A549 treated with DMSO at 1 μM for 4 hours (cell line): Measurements from ENCODE around the gene PTCRA. TPM values are rescaled to one million over a fixed set of nuclear protein-coding genes. Genes with fewer than 3 reads are reported as not detected.

Experiments
- total RNA-seq: library from RNA; stranded (reverse); fragments of 200-300 nt; extraction: Qiagen RNA extraction; gene quantifications from 5 replicates; pipeline ENCODE4 v1.2.3, GENCODE V29; 2022; ENCODE audit warnings: low read depth

Gene PTCRA, protein sequence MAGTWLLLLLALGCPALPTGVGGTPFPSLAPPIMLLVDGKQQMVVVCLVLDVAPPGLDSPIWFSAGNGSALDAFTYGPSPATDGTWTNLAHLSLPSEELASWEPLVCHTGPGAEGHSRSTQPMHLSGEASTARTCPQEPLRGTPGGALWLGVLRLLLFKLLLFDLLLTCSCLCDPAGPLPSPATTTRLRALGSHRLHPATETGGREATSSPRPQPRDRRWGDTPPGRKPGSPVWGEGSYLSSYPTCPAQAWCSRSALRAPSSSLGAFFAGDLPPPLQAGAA
- total RNA-seq = not detected in 5 replicates

DNA sequence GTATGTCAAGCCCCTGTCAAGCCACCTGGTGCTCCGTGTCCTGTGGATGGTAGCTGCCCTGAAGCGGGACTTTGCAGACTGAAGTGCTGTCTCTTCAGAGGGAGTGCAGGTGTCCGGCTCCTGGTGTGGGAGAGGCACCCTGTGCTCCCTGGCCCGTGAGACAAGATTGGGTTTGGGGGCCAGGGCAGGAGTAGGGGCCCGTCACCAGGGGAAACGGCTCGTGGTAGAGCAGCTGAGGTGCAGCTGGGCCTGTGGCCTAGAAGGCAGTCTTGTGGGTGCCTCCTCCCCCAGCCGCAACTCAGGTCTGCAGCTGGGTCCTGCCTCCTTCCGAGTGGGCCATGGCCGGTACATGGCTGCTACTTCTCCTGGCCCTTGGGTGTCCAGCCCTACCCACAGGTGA is at the start of gene PTCRA:
Gene PTCRA, plus strand, starts transcription at position 322 of the 400 bp plus-strand sequence. Its CDS starts 17 bp downstream, at position 339.

DNA sequence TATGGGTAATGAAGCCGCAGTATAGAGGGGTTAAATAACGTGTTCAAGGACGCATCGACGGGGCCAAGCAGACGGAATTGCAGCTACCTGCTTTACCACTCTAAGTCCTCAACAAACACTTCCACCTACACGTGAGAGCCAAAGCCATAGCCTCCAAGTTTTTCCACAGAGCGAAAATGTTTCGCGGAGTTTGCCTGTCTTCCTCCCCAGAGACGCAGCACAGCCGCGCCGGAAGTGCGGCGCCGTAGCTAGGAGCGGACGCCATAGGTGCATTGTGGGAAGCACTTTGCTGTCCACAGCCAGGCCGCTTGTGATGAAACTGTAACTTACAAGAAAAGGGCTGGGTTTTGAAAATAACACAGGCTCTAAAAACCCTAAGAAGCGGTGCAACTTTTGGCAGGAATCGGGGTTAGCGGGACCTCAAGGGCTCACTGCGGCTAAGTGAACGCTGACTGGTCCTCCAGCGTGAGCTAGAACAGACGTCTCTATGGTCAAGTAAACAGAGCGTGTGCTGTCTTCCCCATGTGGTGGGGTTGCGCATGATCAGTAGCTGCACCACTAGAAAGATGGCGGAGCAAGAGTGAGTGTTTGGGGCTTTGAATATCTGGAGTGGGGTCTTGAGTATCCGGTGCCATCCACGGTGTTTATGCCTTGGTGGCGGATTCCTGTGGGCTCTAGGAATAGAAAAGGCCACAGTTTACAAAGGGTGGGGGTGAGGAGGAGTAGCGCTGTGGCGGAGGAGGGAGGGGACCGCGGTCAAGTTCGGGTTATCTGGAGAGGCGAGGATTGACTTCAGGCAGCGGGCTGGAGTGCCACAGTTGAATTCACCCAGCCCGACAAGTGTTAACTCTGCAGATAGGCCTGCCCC is 36.2 kb upstream of the PTCRA start, which contains the start of gene RPL7L1:
Gene RPL7L1, plus strand, starts transcription at position 245 of the 868 bp plus-strand sequence. Its CDS starts 295 bp downstream, at position 540.

DNA sequence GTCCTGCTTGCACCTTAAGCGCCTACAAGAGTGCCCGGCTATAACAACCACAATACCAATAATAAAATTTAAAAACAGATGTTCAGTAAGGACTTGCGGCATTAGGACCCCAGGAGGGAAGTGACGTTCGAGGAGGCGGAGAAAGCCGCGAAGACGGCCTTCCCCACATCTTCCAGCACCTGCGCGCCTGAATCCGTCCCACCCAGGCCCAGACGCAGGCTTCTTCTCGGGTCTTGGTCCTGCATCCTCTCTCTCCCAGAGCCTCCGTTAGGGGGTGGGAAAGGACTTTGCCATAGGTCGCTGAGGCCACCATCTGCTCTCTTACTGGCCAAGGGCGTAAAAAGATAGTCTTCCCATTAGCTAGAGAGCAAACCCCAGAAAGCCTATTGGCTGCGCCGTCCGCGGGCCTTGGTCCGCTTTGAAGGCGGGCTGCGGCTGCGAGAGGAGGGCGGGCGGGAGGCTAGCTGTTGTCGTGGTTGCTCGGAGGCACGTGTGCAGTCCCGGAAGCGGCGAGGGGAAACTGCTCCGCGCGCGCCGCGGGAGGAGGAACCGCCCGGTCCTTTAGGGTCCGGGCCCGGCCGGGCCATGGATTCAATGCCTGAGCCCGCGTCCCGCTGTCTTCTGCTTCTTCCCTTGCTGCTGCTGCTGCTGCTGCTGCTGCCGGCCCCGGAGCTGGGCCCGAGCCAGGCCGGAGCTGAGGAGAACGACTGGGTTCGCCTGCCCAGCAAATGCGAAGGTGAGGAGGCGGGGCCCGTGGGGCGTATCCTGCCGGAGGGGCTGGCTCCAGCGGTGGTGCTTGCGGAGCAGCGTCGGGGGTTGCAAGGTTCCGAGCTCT is 13.3 kb downstream of the PTCRA start, which contains the start of gene CNPY3:
Gene CNPY3, plus strand, starts transcription at position 495 of the 835 bp plus-strand sequence. Its CDS starts 91 bp downstream, at position 586.

DNA sequence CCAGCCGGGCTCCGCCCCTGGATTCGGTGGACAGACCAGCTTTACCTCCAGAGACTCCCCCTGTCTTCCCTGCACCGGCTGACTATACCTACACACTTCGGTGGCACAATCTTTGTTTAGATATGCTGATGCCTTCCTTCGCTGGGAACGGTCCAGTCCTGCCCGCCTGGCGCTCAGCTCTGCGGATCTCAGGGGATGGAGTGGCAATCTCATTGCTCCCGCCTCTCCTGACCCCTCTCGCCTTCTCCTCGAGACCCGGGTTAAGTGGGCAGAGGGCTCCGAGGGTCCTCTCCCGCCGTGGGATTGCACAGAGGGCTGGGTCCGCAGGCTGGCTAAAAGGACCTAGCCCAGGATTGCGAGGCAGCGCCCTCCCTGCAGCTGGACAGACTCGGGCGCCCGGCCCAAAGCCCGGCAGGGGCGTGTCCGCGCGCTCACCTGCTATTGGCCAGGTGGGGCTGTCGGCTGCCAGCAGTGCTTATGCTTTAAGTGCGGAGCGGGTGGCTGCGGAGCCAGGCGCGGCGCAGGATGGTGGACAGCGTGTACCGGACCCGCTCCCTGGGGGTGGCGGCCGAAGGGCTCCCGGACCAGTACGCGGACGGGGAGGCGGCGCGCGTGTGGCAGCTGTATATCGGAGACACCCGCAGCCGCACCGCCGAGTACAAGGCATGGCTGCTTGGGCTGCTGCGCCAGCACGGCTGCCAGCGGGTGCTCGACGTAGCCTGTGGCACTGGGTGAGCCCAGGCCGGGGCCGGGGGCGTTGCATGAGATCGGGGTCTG is 44.6 kb downstream of the PTCRA start, which contains the start of gene GNMT:
Gene GNMT, plus strand, starts transcription at position 512 of the 777 bp plus-strand sequence. Its CDS starts 14 bp downstream, at position 526.

Other genes with a start within 250 kb of the PTCRA start
- gene PRPH2, start 193.5 kb upstream of the PTCRA start, total RNA-seq = not detected in 5 replicates
- gene TBCC, start 169.9 kb upstream of the PTCRA start, total RNA-seq = 15.5 to 19.3 TPM (median 17.0 TPM) in 5 replicates
- 2.8 to 4.1 TPM (median 3.8 TPM) in 5 replicates for gene BICRAL, start 134.0 kb upstream of the PTCRA start, total RNA-seq
- gene RPL7L1, start 36.4 kb upstream of the PTCRA start, total RNA-seq = 73.7 to 96.5 TPM (median 78.0 TPM) in 5 replicates
- 38.7 to 45.4 TPM (median 43.4 TPM) in 5 replicates for gene CNPY3, start 13.4 kb downstream of the PTCRA start, total RNA-seq
- gene GNMT, start 44.7 kb downstream of the PTCRA start, total RNA-seq = 0.09 to 0.19 TPM (median 0.14 TPM) in 4 of 5 replicates, not detected in the other
- gene PEX6, start 63.1 kb downstream of the PTCRA start, total RNA-seq = 5.5 to 10.5 TPM (median 9.6 TPM) in 5 replicates
- 25.2 to 30.8 TPM (median 27.0 TPM) in 5 replicates for gene PPP2R5D, start 68.5 kb downstream of the PTCRA start, total RNA-seq
- gene MEA1, start 97.9 kb downstream of the PTCRA start, total RNA-seq = 84.5 to 98.0 TPM (median 96.9 TPM) in 5 replicates
- 27.9 to 32.8 TPM (median 29.8 TPM) in 5 replicates for gene KLHDC3, start 98.2 kb downstream of the PTCRA start, total RNA-seq
- 69.0 to 76.3 TPM (median 74.7 TPM) in 5 replicates for gene RRP36, start 105.6 kb downstream of the PTCRA start, total RNA-seq
- gene CUL7, start 137.8 kb downstream of the PTCRA start, total RNA-seq = 7.3 to 8.5 TPM (median 7.6 TPM) in 5 replicates
- 50.9 to 60.3 TPM (median 57.7 TPM) in 5 replicates for gene MRPL2, start 143.4 kb downstream of the PTCRA start, total RNA-seq
- 7.1 to 8.7 TPM (median 7.6 TPM) in 5 replicates for gene KLC4, start 143.6 kb downstream of the PTCRA start, total RNA-seq
- gene PTK7, start 160.3 kb downstream of the PTCRA start, total RNA-seq = 4.3 to 5.8 TPM (median 4.9 TPM) in 5 replicates